ENCODE results near the gene CRB1.

Gene CRB1

DNA sequence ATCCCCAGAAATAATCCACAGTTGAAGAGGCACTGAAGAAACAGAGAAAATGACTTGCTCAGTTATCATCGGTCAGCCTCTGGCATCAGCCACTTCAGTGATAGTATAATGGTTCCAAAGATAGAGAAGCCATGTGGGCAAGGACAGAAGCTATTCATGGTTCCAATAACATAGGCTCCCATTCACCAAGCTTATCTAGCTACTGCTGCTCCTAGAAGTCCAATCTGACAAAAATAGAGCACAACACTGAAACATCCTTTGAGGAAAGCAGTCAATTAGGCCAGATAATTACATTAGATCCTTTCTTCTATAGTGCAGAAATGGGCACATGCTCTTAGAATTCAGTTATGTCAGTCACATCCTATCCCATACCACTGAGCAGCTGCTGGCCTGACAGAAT lies 33.5 kb upstream of the CRB1 start:
- H3K9ac ChIP-seq (ENCODE audit: low read length) = no peak overlapping the region
- H3K9me3 ChIP-seq (ENCODE audit: insufficient read depth, low read length) = no peaks in the 10 kb centered on the region
- H3K4me3 ChIP-seq (ENCODE audit: insufficient read depth, low read length, poor library complexity, severe bottlenecking) = no peak overlapping the region
- H2AFZ ChIP-seq (ENCODE audit: low read depth, low read length, severe bottlenecking) = no peak overlapping the region
- no peaks in the 10 kb centered on the region for H3K9me2 ChIP-seq (replicated peaks; ENCODE audit: insufficient read depth, low read length)
- H3K27ac ChIP-seq (ENCODE audit: low read depth, low read length) = no peak overlapping the region
- H3K36me3 ChIP-seq (ENCODE audit: low read length) = no peaks in the 10 kb centered on the region
- TF ChIP-seq EZH2phosphoT487 (conservative IDR thresholded peaks at IDR 0.05; ENCODE audit: low read length) (no peak), CTCF (IDR thresholded peaks at IDR 0.05; ENCODE audit: insufficient read depth, low read length, poor library complexity, severe bottlenecking) (no peak)
- H3K79me2 ChIP-seq (ENCODE audit: insufficient read depth, low read length) = no peaks in the 10 kb centered on the region
- no peaks in the 10 kb centered on the region for H4K20me1 ChIP-seq (ENCODE audit: low read depth, low read length)
- no peak overlapping the region for H3K4me2 ChIP-seq (ENCODE audit: low read depth, low read length, poor library complexity, severe bottlenecking)
- H3F3A ChIP-seq (ENCODE audit: insufficient read depth) = no peaks in the 10 kb centered on the region
- no peaks in the 10 kb centered on the region for H3K27me3 ChIP-seq (ENCODE audit: low read length)

DNA sequence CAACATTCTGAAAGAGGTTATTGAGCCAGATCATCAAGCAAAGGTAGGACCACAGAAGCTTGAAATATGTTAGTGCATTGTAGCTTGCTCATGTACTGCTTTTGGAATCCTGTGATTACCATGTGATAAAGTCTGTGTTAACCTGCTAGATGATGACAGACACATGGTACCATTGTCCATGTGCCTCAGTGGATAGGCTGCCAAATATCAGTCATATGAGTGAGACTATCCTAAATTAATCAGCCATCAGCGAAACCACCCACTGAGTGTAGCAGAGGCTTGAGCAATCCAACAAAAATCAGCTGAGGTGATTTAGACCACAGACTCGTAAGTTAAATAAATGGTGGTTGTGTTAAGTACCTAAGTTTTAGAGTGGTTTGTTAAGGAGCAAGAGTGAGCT lies 32.7 kb upstream of the CRB1 start:
- H3K9me2 ChIP-seq (replicated peaks; ENCODE audit: insufficient read depth, low read length) = no peaks in the 10 kb centered on the region
- no peaks in the 10 kb centered on the region for H3K79me2 ChIP-seq (ENCODE audit: insufficient read depth, low read length)
- H3K27me3 ChIP-seq (ENCODE audit: low read length) = no peaks in the 10 kb centered on the region
- no peaks in the 10 kb centered on the region for H3F3A ChIP-seq (ENCODE audit: insufficient read depth)
- no peak overlapping the region for H3K9ac ChIP-seq (ENCODE audit: low read length)
- TF ChIP-seq EZH2phosphoT487 (conservative IDR thresholded peaks at IDR 0.05; ENCODE audit: low read length) (no peak), CTCF (IDR thresholded peaks at IDR 0.05; ENCODE audit: insufficient read depth, low read length, poor library complexity, severe bottlenecking) (no peak)
- H3K9me3 ChIP-seq (ENCODE audit: insufficient read depth, low read length) = no peaks in the 10 kb centered on the region
- H3K4me2 ChIP-seq (ENCODE audit: low read depth, low read length, poor library complexity, severe bottlenecking) = no peak overlapping the region
- no peak overlapping the region for H2AFZ ChIP-seq (ENCODE audit: low read depth, low read length, severe bottlenecking)
- H3K4me3 ChIP-seq (ENCODE audit: insufficient read depth, low read length, poor library complexity, severe bottlenecking) = no peak overlapping the region
- H4K20me1 ChIP-seq (ENCODE audit: low read depth, low read length) = no peaks in the 10 kb centered on the region
- H3K36me3 ChIP-seq (ENCODE audit: low read length) = no peaks in the 10 kb centered on the region
- H3K27ac ChIP-seq (ENCODE audit: low read depth, low read length) = no peak overlapping the region

GRCh38 chr1:197247465-197247864 lies 20.6 kb upstream of the CRB1 start:
- Histone ChIP-seq H3K9me2 (replicated peaks; ENCODE audit: insufficient read depth, low read length) (no peaks in the 10 kb centered on the region), H3K79me2 (ENCODE audit: insufficient read depth, low read length) (no peaks in the 10 kb centered on the region), H3K27ac (ENCODE audit: low read depth, low read length) (no peak overlapping the region), H3K27me3 (ENCODE audit: low read length) (no peaks in the 10 kb centered on the region), H4K20me1 (ENCODE audit: low read depth, low read length) (no peaks in the 10 kb centered on the region), H3F3A (ENCODE audit: insufficient read depth) (no peaks in the 10 kb centered on the region), H3K4me3 (ENCODE audit: insufficient read depth, low read length, poor library complexity, severe bottlenecking) (no peak overlapping the region), H3K9ac (ENCODE audit: low read length) (no peak overlapping the region), H2AFZ (ENCODE audit: low read depth, low read length, severe bottlenecking) (no peak overlapping the region), H3K9me3 (ENCODE audit: insufficient read depth, low read length) (no peaks in the 10 kb centered on the region), H3K4me2 (ENCODE audit: low read depth, low read length, poor library complexity, severe bottlenecking) (no peak overlapping the region), H3K36me3 (ENCODE audit: low read length) (no peaks in the 10 kb centered on the region)
- no peak for TF ChIP-seq CTCF (IDR thresholded peaks at IDR 0.05; ENCODE audit: insufficient read depth, low read length, poor library complexity, severe bottlenecking)
- no peak for TF ChIP-seq EZH2phosphoT487 (conservative IDR thresholded peaks at IDR 0.05; ENCODE audit: low read length)

GRCh38 chr1:197249324-197249723 lies 18.7 kb upstream of the CRB1 start:
- Histone ChIP-seq H2AFZ (ENCODE audit: low read depth, low read length, severe bottlenecking) (no peak overlapping the region), H3K27ac (ENCODE audit: low read depth, low read length) (no peak overlapping the region), H3K9ac (ENCODE audit: low read length) (no peak overlapping the region), H3K36me3 (ENCODE audit: low read length) (no peaks in the 10 kb centered on the region), H3K27me3 (ENCODE audit: low read length) (no peaks in the 10 kb centered on the region), H3K79me2 (ENCODE audit: insufficient read depth, low read length) (no peaks in the 10 kb centered on the region), H3F3A (ENCODE audit: insufficient read depth) (no peaks in the 10 kb centered on the region), H4K20me1 (ENCODE audit: low read depth, low read length) (no peaks in the 10 kb centered on the region), H3K9me3 (ENCODE audit: insufficient read depth, low read length) (no peaks in the 10 kb centered on the region), H3K9me2 (replicated peaks; ENCODE audit: insufficient read depth, low read length) (no peaks in the 10 kb centered on the region), H3K4me3 (ENCODE audit: insufficient read depth, low read length, poor library complexity, severe bottlenecking) (no peak overlapping the region), H3K4me2 (ENCODE audit: low read depth, low read length, poor library complexity, severe bottlenecking) (no peak overlapping the region)
- TF ChIP-seq EZH2phosphoT487 (conservative IDR thresholded peaks at IDR 0.05; ENCODE audit: low read length) (no peak), CTCF (IDR thresholded peaks at IDR 0.05; ENCODE audit: insufficient read depth, low read length, poor library complexity, severe bottlenecking) (no peak)

Data from SU-DHL-6 (cell line).